Measurements from ENCODE around the gene ZHX3.

DNA sequence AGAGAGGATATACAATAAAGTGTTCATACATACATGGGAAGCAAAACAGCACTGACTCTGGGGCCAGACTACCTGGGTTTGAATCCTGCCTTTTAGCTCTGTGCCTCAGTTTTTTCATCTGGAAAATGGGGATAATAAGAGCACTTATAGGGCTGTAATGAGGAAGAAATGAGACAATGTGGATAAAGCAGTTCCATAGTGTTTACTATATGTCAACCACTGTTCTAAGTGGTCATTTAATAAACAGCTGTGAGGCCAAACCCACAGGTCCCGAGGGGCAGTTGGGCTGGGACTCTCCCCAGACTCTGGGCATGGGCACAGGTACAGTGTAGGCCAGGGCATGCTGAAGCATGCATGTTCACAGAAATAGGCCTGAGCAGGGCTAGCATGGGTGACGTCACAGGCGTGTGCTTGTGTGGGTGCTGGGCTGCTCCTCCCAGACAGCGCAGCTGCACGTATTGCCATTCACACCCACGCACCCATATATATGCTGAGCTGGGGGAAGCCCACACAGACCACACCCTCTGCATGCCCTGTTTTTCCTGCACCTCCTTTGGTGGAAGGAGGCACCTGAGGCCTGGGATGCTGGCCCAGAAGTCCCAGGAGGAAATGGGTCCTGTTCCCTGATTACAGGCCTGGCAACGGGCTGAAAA, 183.7 kb downstream of the ZHX3 start:
- TF ChIP-seq, protein P1, sequence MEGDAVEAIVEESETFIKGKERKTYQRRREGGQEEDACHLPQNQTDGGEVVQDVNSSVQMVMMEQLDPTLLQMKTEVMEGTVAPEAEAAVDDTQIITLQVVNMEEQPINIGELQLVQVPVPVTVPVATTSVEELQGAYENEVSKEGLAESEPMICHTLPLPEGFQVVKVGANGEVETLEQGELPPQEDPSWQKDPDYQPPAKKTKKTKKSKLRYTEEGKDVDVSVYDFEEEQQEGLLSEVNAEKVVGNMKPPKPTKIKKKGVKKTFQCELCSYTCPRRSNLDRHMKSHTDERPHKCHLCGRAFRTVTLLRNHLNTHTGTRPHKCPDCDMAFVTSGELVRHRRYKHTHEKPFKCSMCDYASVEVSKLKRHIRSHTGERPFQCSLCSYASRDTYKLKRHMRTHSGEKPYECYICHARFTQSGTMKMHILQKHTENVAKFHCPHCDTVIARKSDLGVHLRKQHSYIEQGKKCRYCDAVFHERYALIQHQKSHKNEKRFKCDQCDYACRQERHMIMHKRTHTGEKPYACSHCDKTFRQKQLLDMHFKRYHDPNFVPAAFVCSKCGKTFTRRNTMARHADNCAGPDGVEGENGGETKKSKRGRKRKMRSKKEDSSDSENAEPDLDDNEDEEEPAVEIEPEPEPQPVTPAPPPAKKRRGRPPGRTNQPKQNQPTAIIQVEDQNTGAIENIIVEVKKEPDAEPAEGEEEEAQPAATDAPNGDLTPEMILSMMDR (IDR thresholded peaks at IDR 0.05) = no peak
- no peak for TF ChIP-seq SP1 (CRISPR knock-in tag; conservative IDR thresholded peaks at IDR 0.05)
- TF ChIP-seq TP53 (CRISPR knock-in tag; IDR thresholded peaks at IDR 0.05) = no peak
- TF ChIP-seq ATF1 (CRISPR knock-in tag; IDR thresholded peaks at IDR 0.05) = no peak

Measured in WTC11 (cell line).